A549 (cell line): ENCODE data around the gene BBS9. TPM values are rescaled to one million over a fixed set of nuclear protein-coding genes. Genes with fewer than 3 reads are reported as not detected.

Experiments
- ATAC-seq, 2 experiments: fragments of 200-7000 bp in 1 of 2; fragments of >200 bp in 1 of 2; cut with Nextera tagmentation in 1 of 2; cut with Tn5 transposase in 1 of 2; 3 replicates each; pipeline versions ENCODE4 v1.8.0 to v1.9.1; 2018 to 2020; ENCODE audit warnings: mild to moderate bottlenecking in 1 of 2, moderate library complexity in 1 of 2
- CTCF ChIA-PET: fragments of 300-600 bp; sonication (Branson Sonifier 250); formaldehyde crosslinking; extraction: SDS; loops from one replicate; lab custom pipeline; 2021; ENCODE audit warnings: antibody characterized with exemption, inconsistent platforms; lab: Yijun Ruan, JAX
- POLR2A ChIA-PET: fragments of 350-600 bp; formaldehyde crosslinking; extraction: SDS; loops from one replicate; lab custom pipeline; 2021; ENCODE audit warnings: antibody characterized with exemption, inconsistent platforms; lab: Yijun Ruan, JAX
- DNase-seq, 2 experiments: peaks; one replicate each; pipeline versions ENCODE4 v3.0.0 to v3.0.0-alpha.2; 2011 to 2016; ENCODE audit warnings: low read depth in 1 of 2, low spot score in 1 of 2
- FAIRE-seq: peaks from 2 replicates; lab custom pipeline; 2011; peaks lifted over from hg19 to GRCh38; lab: Jason Lieb, UNC
- H3K27ac ChIP-seq, 2 experiments: fragments of >200 bp; sonication (Bioruptor Twin); formaldehyde crosslinking; 3 replicates each; pipeline ENCODE4 v1.5.1; 2016 to 2017
- H3K4me1 ChIP-seq: fragments of >200 bp; sonication (Bioruptor Twin); formaldehyde crosslinking; 3 replicates; pipeline ENCODE4 v1.6.1; 2016
- H3K4me2 ChIP-seq: fragments of >200 bp; sonication (Bioruptor Twin); formaldehyde crosslinking; 3 replicates; pipeline ENCODE4 v1.6.1; 2016
- H3K4me3 ChIP-seq: fragments of >200 bp; sonication (Bioruptor Twin); formaldehyde crosslinking; 3 replicates; pipeline ENCODE4 v1.5.1; 2016
- H3K9me3 ChIP-seq: fragments of >200 bp; sonication (Bioruptor Twin); formaldehyde crosslinking; 3 replicates; pipeline ENCODE4 v1.6.1; 2016
- BHLHE40 ChIP-seq: IDR thresholded peaks from 2 replicates; pipeline ENCODE4 v1.6.1; 2012; ENCODE audit warnings: low read depth, low read length, inconsistent platforms
- CBX8 ChIP-seq: fragments of 200-600 bp; sonication (generic); IDR thresholded peaks from 2 replicates; pipeline ENCODE4 v1.6.1; 2016
- CTCF ChIP-seq: fragments of >200 bp; sonication (Bioruptor Twin); formaldehyde crosslinking; IDR thresholded peaks from 3 replicates; pipeline ENCODE4 v1.5.1; 2016
- EHF ChIP-seq: fragments of 250-450 bp; sonication (Bioruptor Pico); IDR thresholded peaks from 2 replicates; pipeline ENCODE4 v1.5.0; 2020; ENCODE audit warnings: mild to moderate bottlenecking
- EHMT2 ChIP-seq: fragments of 200-600 bp; sonication (generic); IDR thresholded peaks from 2 replicates; pipeline ENCODE4 v1.6.1; 2016; ENCODE audit warnings: antibody characterized with exemption, low read depth, mild to moderate bottlenecking, moderate library complexity
- ELK1 ChIP-seq: fragments of 150-350 bp; IDR thresholded peaks from 2 replicates; pipeline ENCODE4 v1.6.1; 2014; ENCODE audit warnings: low read depth, mild to moderate bottlenecking, low read length
- EP300 ChIP-seq, 2 experiments: fragments of >200 bp; sonication (Bioruptor Twin); formaldehyde crosslinking; IDR thresholded peaks; 2 replicates in 1 of 2; 3 replicates in 1 of 2; pipeline ENCODE4 v1.6.1; 2016 to 2017
- FOSB ChIP-seq: fragments of 250-450 bp; sonication (Bioruptor Pico); IDR thresholded peaks from 2 replicates; pipeline ENCODE4 v1.5.0; 2020; ENCODE audit warnings: mild to moderate bottlenecking, moderate library complexity
- FOSL2 ChIP-seq, 2 experiments: fragments of 450-650 bp in 1 of 2; fragments of >200 bp in 1 of 2; sonication (Bioruptor Twin) in 1 of 2; formaldehyde crosslinking; IDR thresholded peaks; 2 replicates each; pipeline versions ENCODE4 v1.5.0 to v1.6.1; 2016 to 2020; ENCODE audit warnings: mild to moderate bottlenecking in 1 of 2, moderate library complexity in 1 of 2
- HOXA7 ChIP-seq: fragments of 250-450 bp; sonication (Bioruptor Pico); IDR thresholded peaks from 2 replicates; pipeline ENCODE4 v1.5.0; 2020; ENCODE audit warnings: mild to moderate bottlenecking, moderate library complexity
- HOXB13 ChIP-seq: fragments of 250-450 bp; sonication (Bioruptor Pico); IDR thresholded peaks from 2 replicates; pipeline ENCODE4 v1.5.0; 2020; ENCODE audit warnings: low read depth, mild to moderate bottlenecking, moderate library complexity
- KDM1A ChIP-seq: fragments of 200-600 bp; sonication (generic); IDR thresholded peaks from 2 replicates; pipeline ENCODE4 v1.6.1; 2016; ENCODE audit warnings: low read depth, mild to moderate bottlenecking
- KDM5A ChIP-seq: fragments of 200-600 bp; sonication (generic); IDR thresholded peaks from 2 replicates; pipeline ENCODE4 v1.6.1; 2016; ENCODE audit warnings: antibody characterized with exemption, mild to moderate bottlenecking
- MAZ ChIP-seq: fragments of 150-350 bp; IDR thresholded peaks from 2 replicates; pipeline ENCODE4 v1.6.1; 2014; ENCODE audit warnings: antibody characterized with exemption, low read depth, low read length, borderline replicate concordance
- POLR2A ChIP-seq: IDR thresholded peaks from 2 replicates; pipeline ENCODE4 v1.6.1; 2012; ENCODE audit warnings: mild to moderate bottlenecking, low read length
- POLR2AphosphoS2 ChIP-seq: conservative IDR thresholded peaks from 2 replicates; pipeline ENCODE4 v1.6.1; 2012; ENCODE audit warnings: low read length, improper control_type of control experiment, inconsistent platforms
- RARB ChIP-seq: fragments of 250-450 bp; sonication (Bioruptor Pico); IDR thresholded peaks from 2 replicates; pipeline ENCODE4 v1.8.0; 2021; ENCODE audit warnings: mild to moderate bottlenecking, moderate library complexity
- REST ChIP-seq: fragments of 200-600 bp; sonication (generic); IDR thresholded peaks from 2 replicates; pipeline ENCODE4 v1.6.1; 2016; ENCODE audit warnings: antibody characterized with exemption, mild to moderate bottlenecking, moderate library complexity
- RNF2 ChIP-seq: fragments of 200-600 bp; sonication (generic); IDR thresholded peaks from 2 replicates; pipeline ENCODE4 v1.6.1; 2016; ENCODE audit warnings: low read depth, mild to moderate bottlenecking, antibody characterized with exemption, moderate library complexity, borderline replicate concordance
- SREBF2 ChIP-seq: fragments of 450-650 bp; IDR thresholded peaks from 2 replicates; pipeline ENCODE4 v1.6.1; 2014; ENCODE audit warnings: mild to moderate bottlenecking, moderate library complexity
- TP53 ChIP-seq: fragments of 250-450 bp; sonication (Bioruptor Pico); IDR thresholded peaks from 2 replicates; pipeline ENCODE4 v1.5.0; 2021; ENCODE audit warnings: mild to moderate bottlenecking, moderate library complexity
- USF2 ChIP-seq: fragments of 450-650 bp; IDR thresholded peaks from 2 replicates; pipeline ENCODE4 v1.6.1; 2014; ENCODE audit warnings: antibody characterized with exemption
- ZC3H11A ChIP-seq: fragments of 450-650 bp; IDR thresholded peaks from 2 replicates; pipeline ENCODE4 v1.6.1; 2014; ENCODE audit warnings: antibody characterized with exemption, mild to moderate bottlenecking
- ZNF302 ChIP-seq: fragments of 250-450 bp; sonication (Bioruptor Pico); IDR thresholded peaks from 2 replicates; pipeline ENCODE4 v1.9.0; 2021; ENCODE audit warnings: inconsistent platforms, mild to moderate bottlenecking, moderate library complexity
- ZSCAN20 ChIP-seq: fragments of 250-450 bp; sonication (Bioruptor Pico); IDR thresholded peaks from 2 replicates; pipeline ENCODE4 v1.8.0; 2022; ENCODE audit warnings: mild to moderate bottlenecking, moderate library complexity
- WGBS: methylation state at CpG from one replicate; pipeline ENCODE4 v1.1.6; 2017; ENCODE audit errors: missing lambda C conversion rate; 5-methylcytosine and 5-hydroxymethylcytosine counted together
- polyA plus RNA-seq, 4 experiments: library from polyadenylated mRNA; depleted of rRNA in 3 of 4; stranded (reverse); fragments of >200 nt; fragmentation: RNase III in 1 of 4; extraction: RNeasy Plus Mini Kit Qiagen cat#74134 plus additional on column Dnase treatment in 1 of 4; gene quantifications; 2 replicates in 3 of 4; 3 replicates in 1 of 4; pipeline ENCODE4 v1.2.3, GENCODE V29; 2011 to 2017
- TF ChIP-seq, protein P1 (sequence below): IDR thresholded peaks from 2 replicates; pipeline ENCODE4 v1.6.1; 2012; ENCODE audit warnings: low read depth, borderline replicate concordance

BBS9 gene
- polyA plus RNA-seq, 2 of the 4 experiments (the other 2 are of a cell fraction): 8.3 to 9.1 TPM

DNA sequence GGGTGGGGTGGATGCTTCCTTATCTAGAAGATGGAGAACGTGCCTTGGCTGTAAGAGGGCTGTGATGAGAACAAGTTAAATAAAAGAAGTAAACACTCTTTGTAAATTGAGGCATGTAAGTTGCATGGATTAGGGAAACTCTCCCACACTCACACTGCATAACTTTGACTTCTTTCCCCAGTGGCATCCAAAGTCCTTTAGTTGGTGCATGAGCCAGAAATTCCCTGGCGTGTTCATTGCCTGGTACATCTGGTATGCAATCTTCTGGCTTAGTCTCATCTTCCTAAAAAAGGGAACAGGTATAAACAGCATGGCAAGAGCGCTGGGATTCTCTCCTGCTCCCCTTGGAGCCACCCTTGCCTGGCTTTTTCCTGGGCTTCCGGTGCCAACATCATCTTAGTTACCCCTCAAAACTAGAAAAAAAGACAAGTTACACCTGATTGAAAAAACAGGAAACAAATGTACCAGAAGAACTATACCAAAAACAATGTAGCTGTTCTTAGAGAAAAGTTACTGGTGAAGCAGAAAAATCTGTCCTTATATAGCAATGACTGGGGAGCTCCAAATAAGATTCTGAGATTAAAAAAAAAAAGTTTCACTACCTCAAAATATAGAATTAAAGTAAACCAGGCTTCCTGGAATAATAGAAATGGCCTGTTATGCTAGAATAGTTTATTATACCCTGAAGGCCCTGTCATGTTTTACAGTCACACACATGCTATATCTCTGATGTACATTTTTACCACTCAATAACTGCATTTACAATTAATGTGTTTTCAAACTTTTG is 30.0 kb upstream of the BBS9 start:
- ATAC-seq: no peak
- CTCF ChIA-PET: interaction anchor here (1.8 to 3.2 kb wide), 2 partner anchors 8 to 10 kb away, joined by 6 to 15 read pairs; partner anchors contain the start of gene RP9
- 63% methylated on average over 4 of the region's 4 CpGs for WGBS

DNA sequence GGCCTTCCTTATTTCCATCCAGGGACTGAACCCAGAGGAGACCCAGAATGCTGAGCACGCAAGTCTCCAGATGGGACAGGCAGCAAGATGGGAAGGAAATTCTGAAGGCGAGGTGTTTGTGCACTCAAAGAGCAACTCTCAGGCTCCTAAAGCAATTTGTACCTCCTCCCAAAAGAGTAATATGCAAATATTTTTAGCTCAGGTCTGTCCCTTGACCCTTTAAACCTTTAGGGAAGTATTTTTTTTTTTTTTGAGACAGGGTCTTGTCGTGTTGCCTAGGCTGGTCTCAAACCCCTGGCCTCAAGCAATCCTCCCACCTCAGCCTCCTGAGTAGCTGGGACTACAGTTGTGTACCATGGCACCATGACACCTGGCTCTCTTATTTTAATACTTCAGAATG is 28.6 kb upstream of the BBS9 start:
- no peaks in the 10 kb centered on the region for H3K9me3 ChIP-seq
- CTCF ChIA-PET: interaction anchor here (0.7 to 0.9 kb wide), 2 partner anchors 8 to 23 kb away, joined by 3 read pairs; partner anchors contain the start of gene RP9
- DNase-seq (no peak), ATAC-seq (no peak), FAIRE-seq (no peak)
- H3K4me3 ChIP-seq: no peak overlapping the region
- no peak overlapping the region for H3K4me2 ChIP-seq
- POLR2A ChIA-PET: interaction anchor here (0.7 kb wide), 1 partner anchor 38 kb away, joined by 3 read pairs; the partner anchor contains the start of gene NT5C3A
- no peaks in the 10 kb centered on the region for H3K4me1 ChIP-seq
- no peak overlapping the region for H3K27ac ChIP-seq
- TF ChIP-seq ZNF302 (CRISPR knock-in tag): no peak
- no peak for TF ChIP-seq FOSB (CRISPR knock-in tag)
- TF ChIP-seq HOXB13 (CRISPR knock-in tag): no peak
- TF ChIP-seq BHLHE40: no peak
- no peak for TF ChIP-seq EHF (CRISPR knock-in tag)
- 92% methylated on average over 3 of the region's 3 CpGs for WGBS

More for the DNA sequence above, 30.0 kb upstream of the BBS9 start:
- H3K9me3 ChIP-seq: no peaks in the 10 kb centered on the region
- FAIRE-seq: no peak
- TF ChIP-seq EHMT2 (no peak), HOXB13 (CRISPR knock-in tag) (no peak), TP53 (CRISPR knock-in tag) (no peak), ZC3H11A (no peak), USF2 (no peak), HOXA7 (no peak), POLR2AphosphoS2 (no peak), EP300 (IDR thresholded peaks at IDR 0.05) (no peak), MAZ (no peak), FOSL2 (IDR thresholded peaks at IDR 0.05) (no peak), FOSL2 (CRISPR knock-in tag; IDR thresholded peaks at IDR 0.05) (no peak), KDM1A (no peak), RARB (CRISPR knock-in tag) (no peak)
- TF ChIP-seq, all 56 proteins: peak for 0
- Histone ChIP-seq H3K4me1 (no peaks in the 10 kb centered on the region), H3K27ac (no peak overlapping the region), H3K4me3 (no peak overlapping the region), H3K4me2 (no peak overlapping the region)
- no peak for DNase-seq
- POLR2A ChIA-PET: no interaction called here

GRCh38 chr7:33101906-33102305 is 27.5 kb upstream of the BBS9 start:
- 83% methylated on average over 3 of the region's 3 CpGs for WGBS
- H3K4me1 ChIP-seq: peaks cover 6% of the 10 kb centered on the region; the same call in 2 of the 3 replicates
- DNase-seq: no peak
- no peak for FAIRE-seq
- no peak overlapping the region for H3K4me3 ChIP-seq
- ChIA-PET CTCF (no interaction called here), POLR2A (no interaction called here)
- H3K9me3 ChIP-seq: no peaks in the 10 kb centered on the region
- no peak for ATAC-seq
- H3K4me2 ChIP-seq: no peak overlapping the region
- no peak overlapping the region for H3K27ac ChIP-seq
- TF ChIP-seq RNF2 (no peak), EHMT2 (no peak), EHF (CRISPR knock-in tag) (no peak), REST (no peak), SREBF2 (no peak), POLR2A (no peak), ZNF302 (CRISPR knock-in tag) (no peak), ZSCAN20 (CRISPR knock-in tag) (no peak), KDM5A (no peak), CBX8 (no peak), EP300 (IDR thresholded peaks at IDR 0.05) (no peak), ELK1 (no peak), CTCF (no peak)
- TF ChIP-seq, protein P1, sequence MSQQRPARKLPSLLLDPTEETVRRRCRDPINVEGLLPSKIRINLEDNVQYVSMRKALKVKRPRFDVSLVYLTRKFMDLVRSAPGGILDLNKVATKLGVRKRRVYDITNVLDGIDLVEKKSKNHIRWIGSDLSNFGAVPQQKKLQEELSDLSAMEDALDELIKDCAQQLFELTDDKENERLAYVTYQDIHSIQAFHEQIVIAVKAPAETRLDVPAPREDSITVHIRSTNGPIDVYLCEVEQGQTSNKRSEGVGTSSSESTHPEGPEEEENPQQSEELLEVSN: no peak
